ENCODE data around the gene ADARB2.

ADARB2 gene

DNA sequence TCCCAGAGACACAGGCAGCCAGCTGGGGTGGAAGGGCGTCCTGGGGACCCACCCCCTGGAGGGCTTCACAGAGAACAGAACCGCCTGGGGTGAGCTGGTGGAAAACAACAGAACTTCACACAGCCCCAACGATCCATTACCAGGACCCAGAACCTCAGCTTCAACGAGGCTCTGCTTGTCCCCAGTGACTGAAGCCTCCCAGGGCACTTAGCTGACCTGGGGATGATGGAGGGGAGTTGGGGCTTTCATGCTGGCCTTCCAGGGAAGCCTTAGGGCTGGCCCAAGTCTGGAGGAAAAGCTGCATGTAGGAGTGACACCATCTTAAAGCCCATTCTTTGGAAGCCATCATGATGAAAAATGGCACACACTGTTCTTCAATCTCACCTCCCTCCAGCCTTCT, 381.0 kb downstream of the ADARB2 start:
- no peak for TF ChIP-seq EGR1 (IDR thresholded peaks at IDR 0.05)
- no peak for TF ChIP-seq USF1 (IDR thresholded peaks at IDR 0.05)
- no peak for TF ChIP-seq RAD21 (IDR thresholded peaks at IDR 0.05; ENCODE audit: low read depth)
- no peak for TF ChIP-seq TCF12 (IDR thresholded peaks at IDR 0.05; ENCODE audit: low read depth)
- no peak for TF ChIP-seq CREB1 (IDR thresholded peaks at IDR 0.05; ENCODE audit: low read depth)
- TF ChIP-seq, protein P1, sequence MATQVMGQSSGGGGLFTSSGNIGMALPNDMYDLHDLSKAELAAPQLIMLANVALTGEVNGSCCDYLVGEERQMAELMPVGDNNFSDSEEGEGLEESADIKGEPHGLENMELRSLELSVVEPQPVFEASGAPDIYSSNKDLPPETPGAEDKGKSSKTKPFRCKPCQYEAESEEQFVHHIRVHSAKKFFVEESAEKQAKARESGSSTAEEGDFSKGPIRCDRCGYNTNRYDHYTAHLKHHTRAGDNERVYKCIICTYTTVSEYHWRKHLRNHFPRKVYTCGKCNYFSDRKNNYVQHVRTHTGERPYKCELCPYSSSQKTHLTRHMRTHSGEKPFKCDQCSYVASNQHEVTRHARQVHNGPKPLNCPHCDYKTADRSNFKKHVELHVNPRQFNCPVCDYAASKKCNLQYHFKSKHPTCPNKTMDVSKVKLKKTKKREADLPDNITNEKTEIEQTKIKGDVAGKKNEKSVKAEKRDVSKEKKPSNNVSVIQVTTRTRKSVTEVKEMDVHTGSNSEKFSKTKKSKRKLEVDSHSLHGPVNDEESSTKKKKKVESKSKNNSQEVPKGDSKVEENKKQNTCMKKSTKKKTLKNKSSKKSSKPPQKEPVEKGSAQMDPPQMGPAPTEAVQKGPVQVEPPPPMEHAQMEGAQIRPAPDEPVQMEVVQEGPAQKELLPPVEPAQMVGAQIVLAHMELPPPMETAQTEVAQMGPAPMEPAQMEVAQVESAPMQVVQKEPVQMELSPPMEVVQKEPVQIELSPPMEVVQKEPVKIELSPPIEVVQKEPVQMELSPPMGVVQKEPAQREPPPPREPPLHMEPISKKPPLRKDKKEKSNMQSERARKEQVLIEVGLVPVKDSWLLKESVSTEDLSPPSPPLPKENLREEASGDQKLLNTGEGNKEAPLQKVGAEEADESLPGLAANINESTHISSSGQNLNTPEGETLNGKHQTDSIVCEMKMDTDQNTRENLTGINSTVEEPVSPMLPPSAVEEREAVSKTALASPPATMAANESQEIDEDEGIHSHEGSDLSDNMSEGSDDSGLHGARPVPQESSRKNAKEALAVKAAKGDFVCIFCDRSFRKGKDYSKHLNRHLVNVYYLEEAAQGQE (IDR thresholded peaks at IDR 0.05; ENCODE audit: low read depth) = no peak
- TF ChIP-seq, protein P2, sequence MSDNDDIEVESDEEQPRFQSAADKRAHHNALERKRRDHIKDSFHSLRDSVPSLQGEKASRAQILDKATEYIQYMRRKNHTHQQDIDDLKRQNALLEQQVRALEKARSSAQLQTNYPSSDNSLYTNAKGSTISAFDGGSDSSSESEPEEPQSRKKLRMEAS (IDR thresholded peaks at IDR 0.05) = no peak
- no peak for TF ChIP-seq ZBTB7A (IDR thresholded peaks at IDR 0.05; ENCODE audit: low read depth)

DNA sequence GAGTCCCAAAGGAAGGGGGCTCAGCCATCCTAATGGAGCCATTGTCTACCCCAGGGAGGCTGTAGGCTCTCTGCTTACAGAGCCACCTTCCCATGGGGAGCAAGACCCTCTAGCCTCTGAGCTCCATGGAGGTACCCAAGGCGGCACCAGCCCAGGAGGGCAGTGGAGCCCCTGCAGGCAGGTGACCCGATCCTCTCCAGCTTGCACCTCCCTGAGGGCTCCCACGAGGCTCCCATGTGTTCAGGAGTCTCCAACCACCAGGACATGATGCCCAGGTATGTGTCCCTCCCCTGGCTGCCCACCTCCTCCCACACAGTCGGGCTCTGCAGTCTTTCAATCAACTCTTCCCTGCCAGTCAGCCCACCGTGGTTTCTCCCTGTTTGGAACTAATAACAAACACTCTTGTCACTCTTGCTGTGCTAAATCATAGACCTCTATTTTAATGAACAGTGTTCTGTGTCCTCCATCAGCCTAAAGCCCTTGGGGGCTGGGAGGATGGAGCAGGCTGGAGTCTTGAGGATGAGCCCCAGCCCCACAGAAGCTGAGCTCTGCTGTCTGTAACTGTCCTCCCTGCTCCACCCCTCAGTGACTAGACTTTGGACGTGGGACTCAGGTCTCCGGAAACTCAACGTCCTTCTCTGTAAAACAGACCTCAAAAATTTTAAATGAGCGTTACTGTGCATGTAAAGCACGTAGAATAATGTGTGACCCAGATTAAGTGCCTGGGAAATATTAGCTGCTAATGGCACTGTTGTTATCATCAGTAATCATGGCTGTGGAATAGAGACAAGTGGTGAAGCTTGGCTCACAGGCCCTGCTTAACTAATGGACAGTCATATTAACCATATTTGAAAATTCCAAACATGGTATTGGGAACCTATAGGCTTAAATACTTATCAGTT, 382.3 kb downstream of the ADARB2 start:
- TF ChIP-seq TAF1 (IDR thresholded peaks at IDR 0.05; ENCODE audit: low read depth) = no peak
- TF ChIP-seq FOXM1 (IDR thresholded peaks at IDR 0.05; ENCODE audit: borderline replicate concordance, low read depth) = no peak
- TF ChIP-seq EGR1 (IDR thresholded peaks at IDR 0.05) = no peak
- TF ChIP-seq TEAD4 (IDR thresholded peaks at IDR 0.05) = no peak
- TF ChIP-seq ZBTB7A (IDR thresholded peaks at IDR 0.05; ENCODE audit: low read depth) = no peak
- TF ChIP-seq TCF12 (IDR thresholded peaks at IDR 0.05; ENCODE audit: low read depth) = no peak
- TF ChIP-seq EP300 (IDR thresholded peaks at IDR 0.05; ENCODE audit: borderline replicate concordance) = no peak
- TF ChIP-seq USF1 (IDR thresholded peaks at IDR 0.05) = no peak

GRCh38 chr10:1348773-1349050, 388.6 kb downstream of the ADARB2 start:
- TF ChIP-seq FOXM1 (IDR thresholded peaks at IDR 0.05; ENCODE audit: borderline replicate concordance, low read depth) (no peak), EGR1 (IDR thresholded peaks at IDR 0.05) (no peak), TCF12 (IDR thresholded peaks at IDR 0.05; ENCODE audit: low read depth) (no peak), TAF1 (IDR thresholded peaks at IDR 0.05; ENCODE audit: low read depth) (no peak), YY1 (IDR thresholded peaks at IDR 0.05; ENCODE audit: low read depth) (no peak), NFIC (IDR thresholded peaks at IDR 0.05) (no peak), CREB1 (IDR thresholded peaks at IDR 0.05; ENCODE audit: low read depth) (no peak), EP300 (IDR thresholded peaks at IDR 0.05; ENCODE audit: borderline replicate concordance) (no peak), CEBPB (IDR thresholded peaks at IDR 0.05) (no peak), ZBTB7A (IDR thresholded peaks at IDR 0.05; ENCODE audit: low read depth) (no peak), RAD21 (IDR thresholded peaks at IDR 0.05; ENCODE audit: low read depth) (no peak), USF1 (IDR thresholded peaks at IDR 0.05) (no peak), TEAD4 (IDR thresholded peaks at IDR 0.05) (no peak)
- TF ChIP-seq, protein P2 (IDR thresholded peaks at IDR 0.05) = no peak
- TF ChIP-seq, protein P1 (IDR thresholded peaks at IDR 0.05; ENCODE audit: low read depth) = no peak

DNA sequence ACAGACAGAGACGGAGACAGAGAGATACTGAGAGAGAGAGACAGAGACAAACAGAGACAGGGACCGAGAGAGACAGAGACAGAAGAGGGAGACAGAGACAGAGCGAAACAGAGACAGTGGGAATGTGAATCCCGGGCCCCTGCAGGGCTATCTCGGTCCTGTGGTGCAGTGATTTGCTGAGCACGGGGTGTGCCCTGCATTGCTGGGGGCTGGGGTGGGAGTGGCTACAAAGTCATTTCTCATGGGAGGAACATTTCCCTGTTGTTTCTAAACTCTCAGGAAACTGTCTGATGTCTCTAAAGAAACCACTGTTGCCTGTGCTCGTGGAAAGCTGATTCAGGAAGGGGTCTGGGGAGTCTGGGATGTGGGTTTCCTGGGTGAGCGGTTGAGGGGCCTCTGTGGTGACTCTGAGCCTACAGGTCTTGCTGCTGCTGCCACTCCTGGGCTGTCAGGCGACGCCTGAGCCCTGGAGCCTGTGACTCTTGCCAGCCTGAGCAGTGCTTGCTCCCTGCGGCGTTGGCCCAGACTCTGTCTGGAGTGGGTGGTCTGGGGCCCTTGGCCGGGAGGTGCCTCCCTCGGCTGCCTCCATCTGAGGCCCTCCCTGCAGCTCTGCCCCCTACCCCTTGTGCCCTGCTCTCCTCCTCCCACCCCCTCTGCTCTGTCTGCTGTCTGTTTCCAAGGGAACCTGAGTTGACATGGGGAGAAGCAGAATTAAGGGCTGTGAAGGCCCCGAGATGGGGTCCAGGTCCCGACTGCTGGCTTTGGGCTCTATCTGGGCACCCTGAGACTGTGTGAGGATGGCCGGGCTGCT, 389.2 kb downstream of the ADARB2 start:
- TF ChIP-seq TEAD4 (IDR thresholded peaks at IDR 0.05) (no peak), TAF1 (IDR thresholded peaks at IDR 0.05; ENCODE audit: low read depth) (no peak), RAD21 (IDR thresholded peaks at IDR 0.05; ENCODE audit: low read depth) (no peak), EGR1 (IDR thresholded peaks at IDR 0.05) (no peak), FOXM1 (IDR thresholded peaks at IDR 0.05; ENCODE audit: borderline replicate concordance, low read depth) (no peak), NFIC (IDR thresholded peaks at IDR 0.05) (no peak), TCF12 (IDR thresholded peaks at IDR 0.05; ENCODE audit: low read depth) (no peak), ZBTB7A (IDR thresholded peaks at IDR 0.05; ENCODE audit: low read depth) (no peak), CREB1 (IDR thresholded peaks at IDR 0.05; ENCODE audit: low read depth) (no peak), CEBPB (IDR thresholded peaks at IDR 0.05) (no peak), YY1 (IDR thresholded peaks at IDR 0.05; ENCODE audit: low read depth) (no peak), EP300 (IDR thresholded peaks at IDR 0.05; ENCODE audit: borderline replicate concordance) (no peak), USF1 (IDR thresholded peaks at IDR 0.05) (no peak)
- TF ChIP-seq, protein P1 (IDR thresholded peaks at IDR 0.05; ENCODE audit: low read depth) = no peak

Data from Ishikawa (cell line).